ENCODE results near the gene BCL2L11. TPM values are rescaled to one million over a fixed set of nuclear protein-coding genes. Genes with fewer than 3 reads are reported as not detected.

Gene BCL2L11
- total and polyA plus RNA-seq, 9 of the 15 experiments (the other 6 are each of a cell fraction or from before 2014, with no cell fraction given) = 2.2 to 18.8 (median 5.0) TPM

DNA sequence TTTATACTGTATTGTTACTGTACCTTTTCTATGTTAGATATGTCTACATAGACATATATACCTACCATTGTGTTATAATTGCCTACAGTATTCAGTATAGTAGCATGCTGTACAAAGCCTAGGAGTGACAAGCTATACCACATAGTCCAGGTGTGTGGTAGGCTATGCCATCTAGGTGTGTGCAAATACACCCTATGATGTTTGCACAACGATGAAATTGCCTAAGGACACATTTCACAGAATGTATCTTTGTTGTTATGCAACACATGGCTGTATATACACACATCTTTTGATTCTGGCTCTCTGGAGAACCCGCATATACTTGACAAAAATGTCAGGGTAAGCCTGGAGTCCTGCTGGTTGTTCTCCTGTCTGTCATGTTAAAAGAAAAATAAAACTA lies 85.1 kb downstream of the BCL2L11 start:
- Histone ChIP-seq H3K4me2 (ENCODE audit: insufficient read depth, low read length) (no peak overlapping the region), H3K9me1 (ENCODE audit: control insufficient read depth, insufficient read depth, low read length) (no peaks in the 10 kb centered on the region), H3K79me2 (ENCODE audit: control insufficient read depth, insufficient read depth, low read length) (no peaks in the 10 kb centered on the region), H3K36me3 (ENCODE audit: control insufficient read depth, insufficient read depth, low read length) (peaks cover 8% of the 10 kb centered on the region; the same call in 1 of the 3 replicates), H2AFZ (ENCODE audit: low read depth, low read length) (no peak overlapping the region), H3K9me3 (replicated peaks; ENCODE audit: control insufficient read depth, insufficient read depth, low read depth, low read length) (no peaks in the 10 kb centered on the region), H3K4me1 (replicated peaks in 1 of 2; ENCODE audit: control insufficient read depth in 2 of 2, insufficient read depth in 2 of 2, low read length in 2 of 2) (no peaks in the 10 kb centered on the region), H3K27me3 (ENCODE audit: control insufficient read depth in 2 of 2, insufficient read depth in 2 of 2, low read length in 2 of 2) (no peaks in the 10 kb centered on the region), H4K20me1 (replicated peaks; ENCODE audit: control insufficient read depth, insufficient read depth, low read length) (no peaks in the 10 kb centered on the region; the same call in 1 of the 2 replicates), H3K27ac (ENCODE audit: extremely low read depth, low read depth, low read length) (no peak overlapping the region), H3K4me3 (no peak overlapping the region), H3K9ac (ENCODE audit: insufficient read depth in 1 of 2, low read depth in 2 of 2, low read length in 2 of 2) (no peak overlapping the region)
- WGBS (ENCODE audit: insufficient coverage, low coverage, missing lambda C conversion rate) = 88% methylated on average over 2 of the region's 2 CpGs
- intact Hi-C loops (cut with micrococcal nuclease) = no loop called here
- no peak for TF ChIP-seq ARID1B (IDR thresholded peaks at IDR 0.05)
- ATAC-seq (no peak), FAIRE-seq (no peak), DNase-seq (ENCODE audit: extremely low read depth in 1 of 4, low spot score in 3 of 4) (no peak)
- in situ Hi-C loops (cut with MboI) = no loop called here
- BruUV-seq (replicated peaks) = no TSS peak
- ChIA-PET POLR2A (interaction anchor here (1.0 kb wide), 1 partner anchor 10 kb away, joined by 3 read pairs; no protein-coding TSS in a partner anchor), CTCF (ENCODE audit: low intra/inter-chr PET ratio) (no interaction called here)

DNA sequence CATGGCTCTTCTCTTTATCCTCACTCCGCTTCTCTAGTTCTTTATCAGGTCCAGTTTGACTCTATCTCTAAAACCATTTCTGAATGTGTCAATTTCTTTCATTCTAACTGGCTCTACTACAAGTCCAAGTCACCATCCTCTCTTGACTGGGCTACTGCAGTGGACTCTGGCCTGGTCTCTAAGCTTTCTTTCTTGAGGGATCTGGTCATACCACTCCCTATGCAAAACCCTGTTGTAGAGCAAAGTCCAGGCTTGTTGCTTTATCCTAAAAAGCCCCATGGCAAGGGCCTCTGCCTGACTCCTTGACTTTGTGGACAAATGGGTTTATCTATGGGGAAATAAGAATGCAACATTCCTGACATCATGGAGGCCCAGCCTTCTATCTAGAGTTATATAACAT lies 87.1 kb downstream of the BCL2L11 start:
- Histone ChIP-seq H3K36me3 (ENCODE audit: control insufficient read depth, insufficient read depth, low read length) (peaks cover 8% of the 10 kb centered on the region; the same call in 1 of the 3 replicates), H3K4me3 (no peak overlapping the region), H3K9me1 (ENCODE audit: control insufficient read depth, insufficient read depth, low read length) (no peaks in the 10 kb centered on the region), H3K4me2 (ENCODE audit: insufficient read depth, low read length) (no peak overlapping the region), H2AFZ (ENCODE audit: low read depth, low read length) (no peak overlapping the region), H3K27me3 (ENCODE audit: control insufficient read depth in 2 of 2, insufficient read depth in 2 of 2, low read length in 2 of 2) (no peaks in the 10 kb centered on the region), H3K79me2 (ENCODE audit: control insufficient read depth, insufficient read depth, low read length) (no peaks in the 10 kb centered on the region), H3K9me3 (replicated peaks; ENCODE audit: control insufficient read depth, insufficient read depth, low read depth, low read length) (no peaks in the 10 kb centered on the region), H3K4me1 (replicated peaks in 1 of 2; ENCODE audit: control insufficient read depth in 2 of 2, insufficient read depth in 2 of 2, low read length in 2 of 2) (no peaks in the 10 kb centered on the region), H4K20me1 (replicated peaks; ENCODE audit: control insufficient read depth, insufficient read depth, low read length) (no peaks in the 10 kb centered on the region), H3K9ac (ENCODE audit: insufficient read depth in 1 of 2, low read depth in 2 of 2, low read length in 2 of 2) (no peak overlapping the region), H3K27ac (ENCODE audit: extremely low read depth, low read depth, low read length) (no peak overlapping the region)
- ATAC-seq (no peak), DNase-seq (ENCODE audit: extremely low read depth in 1 of 4, low spot score in 3 of 4) (no peak), FAIRE-seq (peak; percentile 57)
- no TSS peak for BruUV-seq (replicated peaks)
- in situ Hi-C loops (cut with MboI) = no loop called here
- CTCF ChIA-PET (ENCODE audit: low intra/inter-chr PET ratio) = no interaction called here
- WGBS (ENCODE audit: insufficient coverage, low coverage, missing lambda C conversion rate) = 100% methylated on average over 1 of the region's 1 CpG
- POLR2A ChIA-PET = interaction anchor here (1.0 kb wide), 1 partner anchor 18 kb away, joined by 3 read pairs; no protein-coding TSS in a partner anchor
- intact Hi-C loops (cut with micrococcal nuclease) = no loop called here
- TF ChIP-seq PTRF (tag; IDR thresholded peaks at IDR 0.05) (no peak), HMG20B (CRISPR knock-in tag; IDR thresholded peaks at IDR 0.05) (no peak), EP300 (IDR thresholded peaks at IDR 0.05; ENCODE audit: low read length) (no peak), SETDB1 (IDR thresholded peaks at IDR 0.05; ENCODE audit: low read length) (no peak), TFAM (CRISPR knock-in tag; conservative IDR thresholded peaks at IDR 0.05) (no peak), ATF4 (CRISPR knock-in tag; IDR thresholded peaks at IDR 0.05) (no peak), ARHGAP35 (IDR thresholded peaks at IDR 0.05; ENCODE audit: partially characterized antibody) (no peak), SRSF3 (IDR thresholded peaks at IDR 0.05; ENCODE audit: insufficient read depth, low read length) (no peak), HNRNPL (IDR thresholded peaks at IDR 0.05; ENCODE audit: low read depth, low read length) (no peak), FOXJ2 (tag; IDR thresholded peaks at IDR 0.05) (no peak), FOXP1 (CRISPR knock-in tag; IDR thresholded peaks at IDR 0.05) (no peak), CBX3 (IDR thresholded peaks at IDR 0.05; ENCODE audit: borderline replicate concordance in 1 of 2, low read length in 2 of 2) (no peak), YY1 (IDR thresholded peaks at IDR 0.05; ENCODE audit: borderline replicate concordance in 1 of 3, control insufficient read depth in 1 of 3, extremely low read depth in 1 of 3, insufficient read depth in 3 of 3, insufficient read length in 1 of 3, insufficient replicate concordance in 2 of 3, low read depth in 1 of 3, low read length in 2 of 3) (no peak)
- TF ChIP-seq, protein P1, sequence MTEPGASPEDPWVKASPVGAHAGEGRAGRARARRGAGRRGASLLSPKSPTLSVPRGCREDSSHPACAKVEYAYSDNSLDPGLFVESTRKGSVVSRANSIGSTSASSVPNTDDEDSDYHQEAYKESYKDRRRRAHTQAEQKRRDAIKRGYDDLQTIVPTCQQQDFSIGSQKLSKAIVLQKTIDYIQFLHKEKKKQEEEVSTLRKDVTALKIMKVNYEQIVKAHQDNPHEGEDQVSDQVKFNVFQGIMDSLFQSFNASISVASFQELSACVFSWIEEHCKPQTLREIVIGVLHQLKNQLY (CRISPR knock-in tag; conservative IDR thresholded peaks at IDR 0.05) = no peak
